A673 (cell line): Measurements from ENCODE around the gene AFF1.

Experiments
- EZH2 ChIP-seq: fragments of 200-600 bp; sonication (generic); IDR thresholded peaks from 2 replicates; pipeline ENCODE4 v1.6.1; 2017; ENCODE audit warnings: borderline replicate concordance, low read depth, mild to moderate bottlenecking, mixed read lengths, antibody characterized with exemption, low read length; ENCODE audit not compliant: poor library complexity, severe bottlenecking
- TF ChIP-seq, protein P1 (sequence below): fragments of 300-800, 200-600 bp; sonication (generic); conservative IDR thresholded peaks from 2 replicates; pipeline ENCODE4 v1.5.1; 2017; ENCODE audit warnings: low read depth, mild to moderate bottlenecking, antibody characterized with exemption, low read length, moderate library complexity, mixed read lengths

DNA sequence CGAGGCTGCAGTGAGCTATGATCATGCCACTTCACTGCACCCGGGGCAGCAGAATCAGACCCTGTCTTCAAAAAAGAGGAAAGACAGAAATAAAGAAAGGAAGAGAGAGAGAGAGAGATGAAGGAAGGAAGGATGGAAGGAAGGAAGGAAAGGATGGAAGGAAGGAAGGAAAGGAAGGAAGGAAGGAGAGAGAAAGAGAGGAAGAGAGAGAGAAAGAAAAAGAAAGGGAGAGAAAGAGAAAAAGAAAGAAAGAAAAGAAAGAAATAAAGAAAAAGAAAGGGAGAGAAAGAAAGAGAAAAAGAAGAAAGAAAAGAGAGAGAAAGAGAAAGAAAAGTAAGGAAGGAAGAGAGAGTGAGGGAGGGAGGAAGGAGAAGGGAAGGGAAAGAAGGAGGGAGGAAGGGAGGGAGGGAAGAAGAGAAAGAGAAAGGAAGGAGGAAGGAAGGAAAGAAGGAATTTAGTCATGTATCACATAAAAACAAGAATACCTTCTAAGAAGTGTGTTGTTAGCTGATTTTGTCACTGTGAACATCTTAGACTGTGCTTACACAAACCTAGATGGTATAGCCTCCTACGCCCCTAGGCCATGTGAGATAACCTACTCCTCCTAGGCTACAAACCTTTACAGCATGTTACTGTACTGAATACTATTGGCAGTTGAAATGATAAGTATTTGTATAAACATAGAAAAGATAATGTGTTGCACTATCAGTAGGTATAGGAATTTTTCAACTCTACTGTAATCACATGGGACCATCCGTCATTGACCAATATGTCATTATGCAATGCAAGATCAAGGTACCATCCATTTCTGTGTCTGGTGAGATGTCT is 17.4 kb upstream of the AFF1 start:
- TF ChIP-seq, protein P1, sequence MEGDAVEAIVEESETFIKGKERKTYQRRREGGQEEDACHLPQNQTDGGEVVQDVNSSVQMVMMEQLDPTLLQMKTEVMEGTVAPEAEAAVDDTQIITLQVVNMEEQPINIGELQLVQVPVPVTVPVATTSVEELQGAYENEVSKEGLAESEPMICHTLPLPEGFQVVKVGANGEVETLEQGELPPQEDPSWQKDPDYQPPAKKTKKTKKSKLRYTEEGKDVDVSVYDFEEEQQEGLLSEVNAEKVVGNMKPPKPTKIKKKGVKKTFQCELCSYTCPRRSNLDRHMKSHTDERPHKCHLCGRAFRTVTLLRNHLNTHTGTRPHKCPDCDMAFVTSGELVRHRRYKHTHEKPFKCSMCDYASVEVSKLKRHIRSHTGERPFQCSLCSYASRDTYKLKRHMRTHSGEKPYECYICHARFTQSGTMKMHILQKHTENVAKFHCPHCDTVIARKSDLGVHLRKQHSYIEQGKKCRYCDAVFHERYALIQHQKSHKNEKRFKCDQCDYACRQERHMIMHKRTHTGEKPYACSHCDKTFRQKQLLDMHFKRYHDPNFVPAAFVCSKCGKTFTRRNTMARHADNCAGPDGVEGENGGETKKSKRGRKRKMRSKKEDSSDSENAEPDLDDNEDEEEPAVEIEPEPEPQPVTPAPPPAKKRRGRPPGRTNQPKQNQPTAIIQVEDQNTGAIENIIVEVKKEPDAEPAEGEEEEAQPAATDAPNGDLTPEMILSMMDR, result no peak
- TF ChIP-seq EZH2, result no peak
